Measurements from ENCODE around the gene RPL14. TPM values are rescaled to one million over a fixed set of nuclear protein-coding genes. Genes with fewer than 3 reads are reported as not detected.

RPL14 gene
- total and polyA plus RNA-seq, 10 of the 15 experiments (the other 5 are each of a cell fraction or from before 2014, with no cell fraction given): 530 to 3,008 (median 1,136) TPM

DNA sequence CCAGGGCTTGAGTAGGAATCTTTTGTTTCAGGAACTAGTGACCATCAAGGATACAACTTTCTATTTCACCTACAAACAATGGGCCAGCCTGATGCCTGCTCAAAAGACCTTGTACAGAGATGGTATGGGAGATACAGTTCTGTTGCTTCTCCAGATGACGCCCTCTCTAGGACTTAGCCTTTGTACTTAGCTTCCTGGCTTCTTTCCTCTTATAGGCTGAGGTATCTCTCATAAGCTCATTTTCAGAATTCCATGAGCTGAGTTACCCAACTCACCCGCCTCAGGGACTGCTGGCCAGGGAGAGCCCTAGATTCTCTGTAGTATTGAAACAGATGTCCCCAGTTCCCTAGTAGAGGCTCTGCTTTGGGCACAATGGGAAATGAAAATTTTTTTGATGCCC lies 40.1 kb downstream of the RPL14 start:
- CTCF ChIA-PET: no interaction called here
- no peak overlapping the region for H2AFZ ChIP-seq (ENCODE audit: control insufficient read depth, low read depth, low read length)
- no peaks in the 10 kb centered on the region for H4K20me1 ChIP-seq (ENCODE audit: control insufficient read depth, insufficient read depth)
- POLR2A ChIA-PET: no interaction called here
- no peaks in the 10 kb centered on the region for H3K27me3 ChIP-seq (replicated peaks in 1 of 2; ENCODE audit: control insufficient read depth in 2 of 2, insufficient read depth in 2 of 2, low read length in 1 of 2)
- RAD21 ChIA-PET (ENCODE audit: unreplicated experiment): no interaction called here
- H3K9ac ChIP-seq (ENCODE audit: control insufficient read depth, insufficient read depth, low read length): no peak overlapping the region
- no TSS peak for BruUV-seq (replicated peaks)
- no peaks in the 10 kb centered on the region for H3K79me2 ChIP-seq (ENCODE audit: control insufficient read depth, insufficient read depth, low read length)
- FAIRE-seq (no peak), ATAC-seq (no peak), DNase-seq (ENCODE audit: low read depth, low spot score) (no peak)
- 89% methylated on average over 2 of the region's 2 CpGs for WGBS (ENCODE audit: insufficient coverage, insufficient replicate concordance, low lambda C conversion rate, missing lambda C conversion rate)
- no peaks in the 10 kb centered on the region for H3K36me3 ChIP-seq (ENCODE audit: control insufficient read depth in 2 of 2, insufficient read depth in 2 of 2, low read length in 1 of 2)
- no peaks in the 10 kb centered on the region for H3K9me3 ChIP-seq (replicated peaks; ENCODE audit: control insufficient read depth, insufficient read depth, low read length)
- H3K4me3 ChIP-seq: no peak overlapping the region
- no peak overlapping the region for H3K4me2 ChIP-seq (ENCODE audit: control insufficient read depth, insufficient read depth)
- no peaks in the 10 kb centered on the region for H3K4me1 ChIP-seq (ENCODE audit: control insufficient read depth, insufficient read depth, low read length)
- intact Hi-C loops (cut with micrococcal nuclease; ENCODE audit: unreplicated experiment) (no loop called here), in situ Hi-C loops (cut with MboI) (no loop called here)
- TF ChIP-seq, protein P1, sequence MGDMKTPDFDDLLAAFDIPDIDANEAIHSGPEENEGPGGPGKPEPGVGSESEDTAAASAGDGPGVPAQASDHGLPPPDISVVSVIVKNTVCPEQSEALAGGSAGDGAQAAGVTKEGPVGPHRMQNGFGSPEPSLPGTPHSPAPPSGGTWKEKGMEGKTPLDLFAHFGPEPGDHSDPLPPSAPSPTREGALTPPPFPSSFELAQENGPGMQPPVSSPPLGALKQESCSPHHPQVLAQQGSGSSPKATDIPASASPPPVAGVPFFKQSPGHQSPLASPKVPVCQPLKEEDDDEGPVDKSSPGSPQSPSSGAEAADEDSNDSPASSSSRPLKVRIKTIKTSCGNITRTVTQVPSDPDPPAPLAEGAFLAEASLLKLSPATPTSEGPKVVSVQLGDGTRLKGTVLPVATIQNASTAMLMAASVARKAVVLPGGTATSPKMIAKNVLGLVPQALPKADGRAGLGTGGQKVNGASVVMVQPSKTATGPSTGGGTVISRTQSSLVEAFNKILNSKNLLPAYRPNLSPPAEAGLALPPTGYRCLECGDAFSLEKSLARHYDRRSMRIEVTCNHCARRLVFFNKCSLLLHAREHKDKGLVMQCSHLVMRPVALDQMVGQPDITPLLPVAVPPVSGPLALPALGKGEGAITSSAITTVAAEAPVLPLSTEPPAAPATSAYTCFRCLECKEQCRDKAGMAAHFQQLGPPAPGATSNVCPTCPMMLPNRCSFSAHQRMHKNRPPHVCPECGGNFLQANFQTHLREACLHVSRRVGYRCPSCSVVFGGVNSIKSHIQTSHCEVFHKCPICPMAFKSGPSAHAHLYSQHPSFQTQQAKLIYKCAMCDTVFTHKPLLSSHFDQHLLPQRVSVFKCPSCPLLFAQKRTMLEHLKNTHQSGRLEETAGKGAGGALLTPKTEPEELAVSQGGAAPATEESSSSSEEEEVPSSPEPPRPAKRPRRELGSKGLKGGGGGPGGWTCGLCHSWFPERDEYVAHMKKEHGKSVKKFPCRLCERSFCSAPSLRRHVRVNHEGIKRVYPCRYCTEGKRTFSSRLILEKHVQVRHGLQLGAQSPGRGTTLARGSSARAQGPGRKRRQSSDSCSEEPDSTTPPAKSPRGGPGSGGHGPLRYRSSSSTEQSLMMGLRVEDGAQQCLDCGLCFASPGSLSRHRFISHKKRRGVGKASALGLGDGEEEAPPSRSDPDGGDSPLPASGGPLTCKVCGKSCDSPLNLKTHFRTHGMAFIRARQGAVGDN (IDR thresholded peaks at IDR 0.05): no peak
- TF ChIP-seq, protein P2, sequence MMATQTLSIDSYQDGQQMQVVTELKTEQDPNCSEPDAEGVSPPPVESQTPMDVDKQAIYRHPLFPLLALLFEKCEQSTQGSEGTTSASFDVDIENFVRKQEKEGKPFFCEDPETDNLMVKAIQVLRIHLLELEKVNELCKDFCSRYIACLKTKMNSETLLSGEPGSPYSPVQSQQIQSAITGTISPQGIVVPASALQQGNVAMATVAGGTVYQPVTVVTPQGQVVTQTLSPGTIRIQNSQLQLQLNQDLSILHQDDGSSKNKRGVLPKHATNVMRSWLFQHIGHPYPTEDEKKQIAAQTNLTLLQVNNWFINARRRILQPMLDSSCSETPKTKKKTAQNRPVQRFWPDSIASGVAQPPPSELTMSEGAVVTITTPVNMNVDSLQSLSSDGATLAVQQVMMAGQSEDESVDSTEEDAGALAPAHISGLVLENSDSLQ (IDR thresholded peaks at IDR 0.05): no peak
- TF ChIP-seq KDM1A (IDR thresholded peaks at IDR 0.05; ENCODE audit: borderline replicate concordance) (no peak), SREBF1 (IDR thresholded peaks at IDR 0.05; ENCODE audit: low read length) (no peak), POLR2AphosphoS5 (IDR thresholded peaks at IDR 0.05; ENCODE audit: low read length) (no peak), CHD4 (IDR thresholded peaks at IDR 0.05) (no peak), CEBPB (IDR thresholded peaks at IDR 0.05; ENCODE audit: borderline replicate concordance in 1 of 2, low read depth in 2 of 2, low read length in 2 of 2) (no peak), ZBED1 (IDR thresholded peaks at IDR 0.05; ENCODE audit: borderline replicate concordance) (no peak)
- TF ChIP-seq, protein P3, sequence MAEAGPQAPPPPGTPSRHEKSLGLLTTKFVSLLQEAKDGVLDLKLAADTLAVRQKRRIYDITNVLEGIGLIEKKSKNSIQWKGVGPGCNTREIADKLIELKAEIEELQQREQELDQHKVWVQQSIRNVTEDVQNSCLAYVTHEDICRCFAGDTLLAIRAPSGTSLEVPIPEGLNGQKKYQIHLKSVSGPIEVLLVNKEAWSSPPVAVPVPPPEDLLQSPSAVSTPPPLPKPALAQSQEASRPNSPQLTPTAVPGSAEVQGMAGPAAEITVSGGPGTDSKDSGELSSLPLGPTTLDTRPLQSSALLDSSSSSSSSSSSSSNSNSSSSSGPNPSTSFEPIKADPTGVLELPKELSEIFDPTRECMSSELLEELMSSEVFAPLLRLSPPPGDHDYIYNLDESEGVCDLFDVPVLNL (IDR thresholded peaks at IDR 0.05; ENCODE audit: low read depth, low read length): no peak
- TF ChIP-seq, protein P4, sequence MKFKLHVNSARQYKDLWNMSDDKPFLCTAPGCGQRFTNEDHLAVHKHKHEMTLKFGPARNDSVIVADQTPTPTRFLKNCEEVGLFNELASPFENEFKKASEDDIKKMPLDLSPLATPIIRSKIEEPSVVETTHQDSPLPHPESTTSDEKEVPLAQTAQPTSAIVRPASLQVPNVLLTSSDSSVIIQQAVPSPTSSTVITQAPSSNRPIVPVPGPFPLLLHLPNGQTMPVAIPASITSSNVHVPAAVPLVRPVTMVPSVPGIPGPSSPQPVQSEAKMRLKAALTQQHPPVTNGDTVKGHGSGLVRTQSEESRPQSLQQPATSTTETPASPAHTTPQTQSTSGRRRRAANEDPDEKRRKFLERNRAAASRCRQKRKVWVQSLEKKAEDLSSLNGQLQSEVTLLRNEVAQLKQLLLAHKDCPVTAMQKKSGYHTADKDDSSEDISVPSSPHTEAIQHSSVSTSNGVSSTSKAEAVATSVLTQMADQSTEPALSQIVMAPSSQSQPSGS (IDR thresholded peaks at IDR 0.05; ENCODE audit: low read length): no peak
- no peak overlapping the region for H3K27ac ChIP-seq (ENCODE audit: control insufficient read depth, insufficient read depth)
- SMC1A ChIA-PET (ENCODE audit: uncharacterized antibody, unreplicated experiment): interaction anchor here (2.2 kb wide), 1 partner anchor 8 kb away, joined by 11 read pairs; the partner anchor contains the start of gene ZNF620

All from GM12878 (cell line).